ENCODE data around the gene SFXN4. TPM values are rescaled to one million over a fixed set of nuclear protein-coding genes. Genes with fewer than 3 reads are reported as not detected.

Gene SFXN4
- total and polyA plus RNA-seq, 2 donors from 2014 or later: 21.9 to 59.7 TPM

- DNase-seq: peak in 1 of 5 donors; percentile 7
- peak overlapping the region; percentile 94 to 95 (median 95) for H3K4me3 ChIP-seq (ENCODE audit: low read length in 3 of 3)
- H3K9ac ChIP-seq (ENCODE audit: low read length in 3 of 3): peak overlapping the region; percentile 49 to 92 (median 89)
- no peak for TF ChIP-seq CTCF (IDR thresholded peaks at IDR 0.05; ENCODE audit: borderline replicate concordance, extremely low read depth, insufficient read depth)
- FAIRE-seq: no peak
- H3K36me3 ChIP-seq (ENCODE audit: control insufficient read depth in 2 of 3, insufficient read depth in 3 of 3, low read length in 3 of 3): peaks cover 0 to 14% (median 4%) of the 10 kb centered on the region in 3 donors
- intact Hi-C loops (cut with DNase I): no loop called here
- no peaks in the 10 kb centered on the region for H3K27me3 ChIP-seq (ENCODE audit: control insufficient read depth, insufficient read depth, low read length)
- H3K9me3 ChIP-seq (ENCODE audit: control insufficient read depth in 2 of 3, insufficient read depth in 1 of 3, low read length in 3 of 3): no peaks in the 10 kb centered on the region
- peak overlapping the region in 1 of 2 donors; percentile 95 for H3K27ac ChIP-seq (ENCODE audit: low read depth in 2 of 2, low read length in 2 of 2)
- H3K4me1 ChIP-seq (ENCODE audit: control insufficient read depth in 2 of 3, insufficient read depth in 2 of 3, low read depth in 1 of 3, low read length in 3 of 3): peaks cover 0 to 3% (median 3%) of the 10 kb centered on the region in 3 donors
These were observed 12.3 kb upstream of the SFXN4 start for GRCh38 chr10:119177708-119178371.

GRCh38 chr10:119176166-119176565 is 10.7 kb upstream of the SFXN4 start:
- no peak overlapping the region for H3K27ac ChIP-seq (ENCODE audit: low read depth in 2 of 2, low read length in 2 of 2)
- peaks cover 0 to 3% (median 3%) of the 10 kb centered on the region in 3 donors for H3K4me1 ChIP-seq (ENCODE audit: control insufficient read depth in 2 of 3, insufficient read depth in 2 of 3, low read depth in 1 of 3, low read length in 3 of 3)
- intact Hi-C loops (cut with DNase I): no loop called here
- DNase-seq (no peak), FAIRE-seq (no peak)
- H3K9ac ChIP-seq (ENCODE audit: low read length in 3 of 3): no peak overlapping the region
- no peaks in the 10 kb centered on the region for H3K27me3 ChIP-seq (ENCODE audit: control insufficient read depth, insufficient read depth, low read length)
- H3K9me3 ChIP-seq (ENCODE audit: control insufficient read depth in 2 of 3, insufficient read depth in 1 of 3, low read length in 3 of 3): no peaks in the 10 kb centered on the region
- peaks cover 8 to 28% (median 8%) of the 10 kb centered on the region in 3 donors for H3K36me3 ChIP-seq (ENCODE audit: control insufficient read depth in 2 of 3, insufficient read depth in 3 of 3, low read length in 3 of 3)
- no peak for TF ChIP-seq CTCF (IDR thresholded peaks at IDR 0.05; ENCODE audit: borderline replicate concordance, extremely low read depth, insufficient read depth)
- H3K4me3 ChIP-seq (ENCODE audit: low read length in 3 of 3): no peak overlapping the region

- H3K27me3 ChIP-seq (ENCODE audit: control insufficient read depth, insufficient read depth, low read length): no peaks in the 10 kb centered on the region
- peaks cover 11 to 40% (median 14%) of the 10 kb centered on the region in 3 donors for H3K36me3 ChIP-seq (ENCODE audit: control insufficient read depth in 2 of 3, insufficient read depth in 3 of 3, low read length in 3 of 3)
- H3K4me3 ChIP-seq (ENCODE audit: low read length in 3 of 3): no peak overlapping the region
- FAIRE-seq (no peak), DNase-seq (no peak)
- H3K27ac ChIP-seq (ENCODE audit: low read depth in 2 of 2, low read length in 2 of 2): no peak overlapping the region
- no peak for TF ChIP-seq CTCF (IDR thresholded peaks at IDR 0.05; ENCODE audit: borderline replicate concordance, extremely low read depth, insufficient read depth)
- intact Hi-C loops (cut with DNase I): no loop called here
- H3K4me1 ChIP-seq (ENCODE audit: control insufficient read depth in 2 of 3, insufficient read depth in 2 of 3, low read depth in 1 of 3, low read length in 3 of 3): peaks cover 0 to 3% (median 2%) of the 10 kb centered on the region in 3 donors
- H3K9me3 ChIP-seq (ENCODE audit: control insufficient read depth in 2 of 3, insufficient read depth in 1 of 3, low read length in 3 of 3): no peaks in the 10 kb centered on the region
- H3K9ac ChIP-seq (ENCODE audit: low read length in 3 of 3): no peak overlapping the region
These were observed 8.6 kb upstream of the SFXN4 start for GRCh38 chr10:119174109-119174508.
